GM12878 (cell line): ENCODE results near the gene ERC2. TPM values are rescaled to one million over a fixed set of nuclear protein-coding genes. Genes with fewer than 3 reads are reported as not detected.

Source experiments
- ATAC-seq: fragments of 200-7000 bp; cut with Tn5 transposase; 3 replicates; pipeline ENCODE4 v1.9.1; 2020; ENCODE audit warnings: mild to moderate bottlenecking, moderate library complexity
- BruUV-seq: library from RNA; stranded (reverse); fragments of 400-500 nt; replicated peaks from 2 replicates; lab custom pipeline; 2021; lab: Mats Ljungman, UMichigan
- CTCF ChIA-PET: fragments of 300-600 bp; sonication (Branson Sonifier 250); formaldehyde crosslinking; extraction: SDS; loops from one replicate; lab custom pipeline; 2021; ENCODE audit warnings: inconsistent platforms; lab: Yijun Ruan, JAX
- POLR2A ChIA-PET: fragments of 350-600 bp; formaldehyde crosslinking; extraction: SDS; loops from one replicate; lab custom pipeline; 2021; ENCODE audit warnings: inconsistent platforms; lab: Charles Lee
- RAD21 ChIA-PET: fragments of 300-600 bp; sonication (Branson Sonifier 250); formaldehyde crosslinking; loops from one replicate; lab custom pipeline; 2023; ENCODE audit warnings: antibody characterized with exemption; ENCODE audit not compliant: unreplicated experiment; lab: Charles Lee
- SMC1A ChIA-PET: fragments of 300-600 bp; sonication (Branson Sonifier 250); formaldehyde crosslinking; loops from one replicate; lab custom pipeline; 2023; ENCODE audit not compliant: unreplicated experiment, uncharacterized antibody; lab: Charles Lee
- DNase-seq: peaks from one replicate; pipeline ENCODE4 v3.0.0-alpha.2; 2011; ENCODE audit warnings: low read depth, low spot score
- FAIRE-seq: peaks from 3 replicates; lab custom pipeline; 2011; peaks lifted over from hg19 to GRCh38; lab: Jason Lieb, UNC
- H2AFZ ChIP-seq: 2 replicates; pipeline ENCODE4 v1.6.0; 2011; ENCODE audit warnings: low read depth, low read length, control low read depth; ENCODE audit not compliant: control insufficient read depth
- H3K27ac ChIP-seq: 2 replicates; pipeline ENCODE4 v1.5.1; 2011; ENCODE audit warnings: control low read depth; ENCODE audit not compliant: control insufficient read depth, insufficient read depth
- H3K27me3 ChIP-seq, 2 experiments: replicated peaks in 1 of 2; 2 replicates each; pipeline versions ENCODE4 v1.6.0 to v1.6.1; 2011; ENCODE audit warnings: low read length in 1 of 2; ENCODE audit not compliant: control insufficient read depth in 2 of 2, insufficient read depth in 2 of 2
- H3K36me3 ChIP-seq, 2 experiments: 2 replicates each; pipeline ENCODE4 v1.5.1; 2011; ENCODE audit warnings: low read length in 1 of 2; ENCODE audit not compliant: control insufficient read depth in 2 of 2, insufficient read depth in 2 of 2
- H3K4me1 ChIP-seq: 2 replicates; pipeline ENCODE4 v1.6.1; 2011; ENCODE audit warnings: mild to moderate bottlenecking, low read length, moderate library complexity, mixed read lengths; ENCODE audit not compliant: control insufficient read depth, insufficient read depth
- H3K4me2 ChIP-seq: 2 replicates; pipeline ENCODE4 v1.6.0; 2011; ENCODE audit warnings: control low read depth; ENCODE audit not compliant: control insufficient read depth, insufficient read depth
- H3K4me3 ChIP-seq: fragments of 200-600 bp; sonication (generic); 2 replicates; pipeline ENCODE4 v1.5.1; 2016
- H3K79me2 ChIP-seq: 2 replicates; pipeline ENCODE4 v1.6.0; 2011; ENCODE audit warnings: low read length; ENCODE audit not compliant: control insufficient read depth, insufficient read depth
- H3K9ac ChIP-seq: 2 replicates; pipeline ENCODE4 v1.8.0; 2011; ENCODE audit warnings: low read length, control low read depth, mixed read lengths; ENCODE audit not compliant: control insufficient read depth, insufficient read depth
- H3K9me3 ChIP-seq: replicated peaks from 3 replicates; pipeline ENCODE4 v1.5.1; 2011; ENCODE audit warnings: mild to moderate bottlenecking, low read length; ENCODE audit not compliant: control insufficient read depth, insufficient read depth
- H4K20me1 ChIP-seq: 2 replicates; pipeline ENCODE4 v1.6.0; 2011; ENCODE audit not compliant: control insufficient read depth, insufficient read depth
- BCLAF1 ChIP-seq: fragments of 450-650 bp; IDR thresholded peaks from 2 replicates; pipeline ENCODE4 v1.6.1; 2017; ENCODE audit warnings: antibody characterized with exemption, mild to moderate bottlenecking, moderate library complexity
- BMI1 ChIP-seq: fragments of 450-650 bp; IDR thresholded peaks from 2 replicates; pipeline ENCODE4 v1.6.1; 2016; ENCODE audit warnings: mild to moderate bottlenecking, moderate library complexity, borderline replicate concordance
- CBFB ChIP-seq: IDR thresholded peaks from 2 replicates; pipeline ENCODE4 v1.6.1; 2016; ENCODE audit warnings: antibody characterized with exemption, low read depth
- GABPA ChIP-seq: IDR thresholded peaks from 2 replicates; pipeline ENCODE4 v1.6.1; 2014; ENCODE audit warnings: antibody characterized with exemption, low read depth, mild to moderate bottlenecking, inconsistent platforms
- HDAC2 ChIP-seq: fragments of 200-600 bp; sonication (generic); IDR thresholded peaks from 2 replicates; pipeline ENCODE4 v1.6.1; 2017
- KDM1A ChIP-seq: fragments of 200-600 bp; sonication (generic); IDR thresholded peaks from 2 replicates; pipeline ENCODE4 v1.6.1; 2016; ENCODE audit warnings: borderline replicate concordance
- PAX5 ChIP-seq: IDR thresholded peaks from 2 replicates; pipeline ENCODE4 v1.6.1; 2011; ENCODE audit warnings: low read depth, low read length, borderline replicate concordance
- RAD51 ChIP-seq: fragments of 450-650 bp; IDR thresholded peaks from 2 replicates; pipeline ENCODE4 v1.6.1; 2016; ENCODE audit warnings: moderate library complexity, mild to moderate bottlenecking, inconsistent platforms
- TARDBP ChIP-seq: IDR thresholded peaks from 2 replicates; pipeline ENCODE4 v1.6.1; 2016; ENCODE audit warnings: borderline replicate concordance
- USF2 ChIP-seq: IDR thresholded peaks from 2 replicates; pipeline ENCODE4 v1.6.1; 2011; ENCODE audit warnings: low read depth, low read length, improper control_type of control experiment, borderline replicate concordance
- ZBTB40 ChIP-seq: fragments of 450-650 bp; IDR thresholded peaks from 2 replicates; pipeline ENCODE4 v1.6.1; 2016; ENCODE audit warnings: mild to moderate bottlenecking, moderate library complexity, borderline replicate concordance
- ZNF592 ChIP-seq: fragments of 450-650 bp; IDR thresholded peaks from 2 replicates; pipeline ENCODE4 v1.6.1; 2017; ENCODE audit warnings: mild to moderate bottlenecking, moderate library complexity
- WGBS: methylation state at CpG from one replicate; pipeline ENCODE4 v1.1.6; 2016; ENCODE audit warnings: low lambda C conversion rate; ENCODE audit not compliant: insufficient replicate concordance, insufficient coverage; ENCODE audit errors: missing lambda C conversion rate; 5-methylcytosine and 5-hydroxymethylcytosine counted together
- in situ Hi-C: fragments of 300-500 bp; cut with MboI; formaldehyde crosslinking; loops from 9 replicates; pipeline ENCODE4 v1.14.3; 2018; ENCODE audit warnings: mixed read lengths
- intact Hi-C: fragments of 100-400 bp; cut with micrococcal nuclease; formaldehyde crosslinking; loops from one replicate; pipeline ENCODE4 v1.14.2; 2022; ENCODE audit not compliant: unreplicated experiment
- polyA plus RNA-seq, 11 experiments: library from polyadenylated mRNA; depleted of rRNA in 4 of 11; unstranded in 6 of 11; stranded (reverse) in 5 of 11; fragments of >200 nt; fragmentation: Nextera tagmentation in 4 of 11; fragmentation: Illumina TruSeq in 1 of 11; extraction: Ambion mirVana in 4 of 11; extraction: Trizol in 1 of 11; gene quantifications; 1 replicate in 1 of 11; 2 replicates in 10 of 11; pipeline versions ENCODE4 v1.2.1 to v1.2.3, GENCODE V29; 2011 to 2016; ENCODE audit warnings: inconsistent platforms in 2 of 11, missing spikeins in 2 of 11, low read depth in 1 of 11
- total RNA-seq, 4 experiments: library from RNA; depleted of rRNA in 3 of 4; stranded (reverse); fragments of >200 nt in 3 of 4; fragmentation: Illumina TruSeq in 1 of 4; extraction: Trizol in 1 of 4; gene quantifications; 2 replicates each; pipeline versions ENCODE4 v1.2.1 to v1.2.3, GENCODE V29; 2013 to 2021

Gene ERC2
- total and polyA plus RNA-seq, 10 of the 15 experiments (the other 5 are each of a cell fraction or from before 2014, with no cell fraction given) = 0.06 to 1.4 (median 0.12) TPM; not detected in 3

GRCh38 chr3:56355570-56356185 lies 112.6 kb downstream of the ERC2 start:
- H3K27ac ChIP-seq = no peak overlapping the region
- DNase-seq (no peak), ATAC-seq (no peak), FAIRE-seq (no peak)
- intact Hi-C loops (no loop called here), in situ Hi-C loops (no loop called here)
- no peak overlapping the region for H3K4me2 ChIP-seq
- SMC1A ChIA-PET = no interaction called here
- POLR2A ChIA-PET = no interaction called here
- no peaks in the 10 kb centered on the region for H3K9me3 ChIP-seq
- no peak overlapping the region for H2AFZ ChIP-seq
- H3K4me3 ChIP-seq = no peak overlapping the region
- WGBS = 13% methylated on average over 7 of the region's 7 CpGs
- H3K79me2 ChIP-seq = no peaks in the 10 kb centered on the region
- no peaks in the 10 kb centered on the region; a peak in 1 of 4 replicates for H3K27me3 ChIP-seq
- H3K9ac ChIP-seq = no peak overlapping the region
- H4K20me1 ChIP-seq = no peaks in the 10 kb centered on the region
- BruUV-seq = no TSS peak
- H3K4me1 ChIP-seq = no peaks in the 10 kb centered on the region
- CTCF ChIA-PET = interaction anchor here (1.7 to 2.3 kb wide), 2 partner anchors 8 to 15 kb away, joined by 7 to 11 read pairs; no protein-coding TSS in a partner anchor
- RAD21 ChIA-PET = no interaction called here
- H3K36me3 ChIP-seq = no peaks in the 10 kb centered on the region
- TF ChIP-seq ZNF592 (no peak), HDAC2 (no peak), USF2 (no peak), ZBTB40 (no peak), BMI1 (no peak), KDM1A (no peak), BCLAF1 (no peak), PAX5 (no peak), TARDBP (no peak), RAD51 (no peak), GABPA (no peak), CBFB (no peak)
